HCT116 (cell line): ENCODE measurements around the gene TAF1L. TPM values are rescaled to one million over a fixed set of nuclear protein-coding genes. Genes with fewer than 3 reads are reported as not detected.

Experiments used
- ATAC-seq: fragments of 200-7000 bp; cut with Tn5 transposase; 2 replicates; pipeline ENCODE4 v1.9.1; 2020; ENCODE audit warnings: mild to moderate bottlenecking, moderate library complexity
- BruUV-seq: library from RNA; stranded (reverse); fragments of 400-500 nt; replicated peaks from 2 replicates; lab custom pipeline; 2021; lab: Mats Ljungman, UMichigan
- CTCF ChIA-PET: fragments of 300-600 bp; sonication (Branson Sonifier 250); formaldehyde crosslinking; loops from one replicate; lab custom pipeline; 2021; ENCODE audit warnings: antibody characterized with exemption; lab: Charles Lee
- POLR2A ChIA-PET: fragments of 300-600, 350-600 bp; sonication (Branson Sonifier 250); formaldehyde crosslinking; loops from one replicate; lab custom pipeline; 2021; ENCODE audit warnings: antibody characterized with exemption; lab: Charles Lee
- RAD21 ChIA-PET, 2 experiments: fragments of 300-600 bp; sonication (Branson Sonifier 250); formaldehyde crosslinking; loops; one replicate each; lab custom pipeline; 2023; ENCODE audit warnings: low total read pairs in 2 of 2; ENCODE audit not compliant: uncharacterized antibody in 2 of 2, unreplicated experiment in 2 of 2, low non-redundant PET in 1 of 2; lab: Charles Lee
- DNase-seq: peaks from one replicate; pipeline ENCODE4 v3.0.0-alpha.2; 2010; ENCODE audit warnings: low read depth, low spot score
- H2AFZ ChIP-seq: fragments of 200-600 bp; shearing (Covaris generic), sonication (generic); 2 replicates; pipeline ENCODE4 v1.6.1; 2017; ENCODE audit warnings: low read depth, mixed run types, mixed read lengths, antibody characterized with exemption, low read length; ENCODE audit not compliant: poor library complexity, severe bottlenecking
- H3K27ac ChIP-seq: 2 replicates; pipeline ENCODE4 v1.5.1; 2012; ENCODE audit warnings: low read depth, low read length
- H3K27me3 ChIP-seq: fragments of 200-600 bp; sonication (generic); 2 replicates; pipeline ENCODE4 v1.6.1; 2016; ENCODE audit warnings: mixed run types, low read length, mixed read lengths; ENCODE audit not compliant: insufficient read depth
- H3K36me3 ChIP-seq, 2 experiments: fragments of 200-500 bp in 1 of 2; fragments of 200-600 bp in 1 of 2; sonication (Bioruptor generic) in 1 of 2; sonication (generic) in 1 of 2; 2 replicates each; pipeline versions ENCODE4 v1.5.1 to v1.6.1; 2014 to 2016; ENCODE audit warnings: low read length in 2 of 2, inconsistent platforms in 1 of 2, mixed read lengths in 1 of 2, mixed run types in 1 of 2; ENCODE audit not compliant: insufficient read depth in 2 of 2, control insufficient read depth in 1 of 2
- H3K4me1 ChIP-seq, 2 experiments: fragments of 200-600 bp in 1 of 2; sonication (generic) in 1 of 2; 2 replicates each; pipeline versions ENCODE4 v1.5.1 to v1.6.1; 2012 to 2017; ENCODE audit warnings: low read length in 2 of 2, inconsistent platforms in 1 of 2, mild to moderate bottlenecking in 1 of 2, mixed read lengths in 1 of 2, mixed run types in 1 of 2, moderate library complexity in 1 of 2; ENCODE audit not compliant: insufficient read depth in 2 of 2, control insufficient read depth in 1 of 2
- H3K4me2 ChIP-seq: fragments of 200-600 bp; sonication (generic); 2 replicates; pipeline ENCODE4 v1.6.1; 2017; ENCODE audit warnings: mixed run types, low read length, mixed read lengths
- H3K4me3 ChIP-seq, 2 experiments: fragments of 200-600 bp in 1 of 2; sonication (generic) in 1 of 2; replicated peaks in 1 of 2; 2 replicates each; pipeline ENCODE4 v1.5.1; 2011 to 2016; ENCODE audit warnings: low read length in 2 of 2, control low read depth in 1 of 2, low read depth in 1 of 2, mild to moderate bottlenecking in 1 of 2, mixed read lengths in 1 of 2, mixed run types in 1 of 2
- H3K79me2 ChIP-seq: fragments of 200-600 bp; sonication (generic); 2 replicates; pipeline ENCODE4 v1.6.1; 2017; ENCODE audit warnings: mild to moderate bottlenecking, mixed run types, low read length, moderate library complexity, mixed read lengths; ENCODE audit not compliant: insufficient read depth
- H3K9ac ChIP-seq: fragments of 200-600 bp; sonication (generic); 2 replicates; pipeline ENCODE4 v1.6.1; 2016; ENCODE audit warnings: low read length, mixed read lengths
- H3K9me2 ChIP-seq: fragments of 200-600 bp; sonication (generic), shearing (Covaris generic); 2 replicates; pipeline ENCODE4 v1.6.1; 2017; ENCODE audit warnings: mixed run types, mild to moderate bottlenecking, moderate library complexity; ENCODE audit not compliant: insufficient read depth
- H3K9me3 ChIP-seq, 2 experiments: fragments of 200-500 bp in 1 of 2; fragments of 200-600 bp in 1 of 2; sonication (Bioruptor generic) in 1 of 2; sonication (generic) in 1 of 2; 2 replicates each; pipeline ENCODE4 v1.6.1; 2014 to 2017; ENCODE audit warnings: low read length in 2 of 2, mixed read lengths in 2 of 2, inconsistent platforms in 1 of 2, low read depth in 1 of 2, mild to moderate bottlenecking in 1 of 2, mixed run types in 1 of 2, moderate library complexity in 1 of 2; ENCODE audit not compliant: control insufficient read depth in 1 of 2, insufficient read depth in 1 of 2
- H4K20me1 ChIP-seq: fragments of 200-600 bp; sonication (generic), shearing (Covaris generic); 2 replicates; pipeline ENCODE4 v1.6.1; 2017; ENCODE audit warnings: mixed run types, mild to moderate bottlenecking, moderate library complexity; ENCODE audit not compliant: insufficient read depth
- CEBPB ChIP-seq: IDR thresholded peaks from 2 replicates; pipeline ENCODE4 v1.6.1; 2012; ENCODE audit warnings: low read depth
- JUND ChIP-seq: IDR thresholded peaks from 2 replicates; pipeline ENCODE4 v1.6.1; 2012
- POLR2AphosphoS5 ChIP-seq: IDR thresholded peaks from 2 replicates; pipeline ENCODE4 v1.6.1; 2011; ENCODE audit warnings: mild to moderate bottlenecking, low read depth, low read length, moderate library complexity
- SIN3A ChIP-seq: IDR thresholded peaks from 2 replicates; pipeline ENCODE4 v1.6.1; 2012; ENCODE audit warnings: low read depth
- SP1 ChIP-seq: IDR thresholded peaks from 2 replicates; pipeline ENCODE4 v1.6.1; 2012; ENCODE audit warnings: low read depth
- TCF7L2 ChIP-seq: IDR thresholded peaks from 2 replicates; pipeline ENCODE4 v1.7.0; 2011; ENCODE audit warnings: borderline replicate concordance, inconsistent platforms; ENCODE audit not compliant: insufficient read depth, insufficient read length; ENCODE audit errors: extremely low read depth
- ZFX ChIP-seq: fragments of 450-650 bp; IDR thresholded peaks from 2 replicates; pipeline ENCODE4 v1.6.1; 2017
- intact Hi-C: fragments of 100-400 bp; cut with micrococcal nuclease; formaldehyde crosslinking; loops from 2 replicates; pipeline ENCODE4 v1.10.0; 2022
- total RNA-seq: library from RNA; stranded (reverse); gene quantifications from one replicate; pipeline ENCODE4 v1.2.1, GENCODE V29; 2021; ENCODE audit not compliant: unreplicated experiment
- TF ChIP-seq, protein P1 (sequence below): IDR thresholded peaks from 2 replicates; pipeline ENCODE4 v1.6.1; 2012; ENCODE audit warnings: low read depth
- TF ChIP-seq, protein P2 (sequence below), 3 experiments: fragments of 200-600 bp in 1 of 3; sonication (generic) in 1 of 3; IDR thresholded peaks in 2 of 3; conservative IDR thresholded peaks in 1 of 3; 2 replicates each; pipeline ENCODE4 v1.5.1; 2012 to 2017; ENCODE audit warnings: low read depth in 2 of 3, low read length in 2 of 3, antibody characterized with exemption in 1 of 3, borderline replicate concordance in 1 of 3, control low read depth in 1 of 3, mild to moderate bottlenecking in 1 of 3, mixed read lengths in 1 of 3, mixed run types in 1 of 3, moderate library complexity in 1 of 3; ENCODE audit not compliant: insufficient read depth in 1 of 3
- TF ChIP-seq, protein P3 (sequence below): IDR thresholded peaks from 2 replicates; pipeline ENCODE4 v1.6.1; 2012
- TF ChIP-seq, protein P4 (sequence below): IDR thresholded peaks from 2 replicates; pipeline ENCODE4 v1.6.1; 2011; ENCODE audit warnings: mild to moderate bottlenecking, low read length, moderate library complexity; ENCODE audit not compliant: insufficient replicate concordance; ENCODE audit errors: extremely low read depth
- TF ChIP-seq, protein P5 (sequence below): IDR thresholded peaks from 2 replicates; pipeline ENCODE4 v1.6.1; 2012

Gene TAF1L
- total RNA-seq, 1 experiment from 2014 or later, result not detected

DNA sequence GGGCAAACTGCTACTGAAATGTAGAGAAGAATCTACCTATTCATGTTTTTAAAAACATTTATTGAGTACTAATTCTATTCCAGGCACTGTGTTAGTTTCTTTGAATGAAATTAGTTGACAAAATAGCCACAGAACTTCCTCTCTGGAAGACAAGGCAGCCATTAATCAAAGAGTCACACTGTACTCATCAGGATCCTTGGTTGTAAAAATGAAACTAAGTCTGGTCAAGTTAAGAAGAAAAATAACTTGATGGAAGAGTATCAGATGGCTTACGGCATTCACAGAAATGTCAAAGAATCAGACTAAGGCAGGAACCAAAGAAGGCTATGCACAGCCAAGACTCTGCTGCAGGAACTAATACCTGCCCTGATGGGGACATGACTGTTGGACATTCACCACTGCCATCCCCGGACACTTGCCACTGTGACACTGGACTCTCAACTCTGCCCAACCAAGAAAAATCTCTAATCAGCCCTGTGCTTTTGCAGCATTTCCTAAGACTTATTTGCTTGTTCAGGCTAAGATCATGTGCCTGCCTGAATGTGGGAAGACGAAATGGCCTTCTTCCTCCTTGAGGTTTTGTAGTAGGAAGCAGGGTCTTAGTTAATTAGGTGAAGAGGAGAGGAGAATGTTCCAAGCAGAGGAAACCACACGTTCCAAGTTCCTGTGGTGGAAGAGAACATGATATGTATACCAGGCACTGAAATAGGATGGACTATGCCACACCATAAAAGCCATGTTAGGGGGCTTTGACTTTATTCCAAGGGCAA is 39.2 kb downstream of the TAF1L start:
- TF ChIP-seq, protein P1, sequence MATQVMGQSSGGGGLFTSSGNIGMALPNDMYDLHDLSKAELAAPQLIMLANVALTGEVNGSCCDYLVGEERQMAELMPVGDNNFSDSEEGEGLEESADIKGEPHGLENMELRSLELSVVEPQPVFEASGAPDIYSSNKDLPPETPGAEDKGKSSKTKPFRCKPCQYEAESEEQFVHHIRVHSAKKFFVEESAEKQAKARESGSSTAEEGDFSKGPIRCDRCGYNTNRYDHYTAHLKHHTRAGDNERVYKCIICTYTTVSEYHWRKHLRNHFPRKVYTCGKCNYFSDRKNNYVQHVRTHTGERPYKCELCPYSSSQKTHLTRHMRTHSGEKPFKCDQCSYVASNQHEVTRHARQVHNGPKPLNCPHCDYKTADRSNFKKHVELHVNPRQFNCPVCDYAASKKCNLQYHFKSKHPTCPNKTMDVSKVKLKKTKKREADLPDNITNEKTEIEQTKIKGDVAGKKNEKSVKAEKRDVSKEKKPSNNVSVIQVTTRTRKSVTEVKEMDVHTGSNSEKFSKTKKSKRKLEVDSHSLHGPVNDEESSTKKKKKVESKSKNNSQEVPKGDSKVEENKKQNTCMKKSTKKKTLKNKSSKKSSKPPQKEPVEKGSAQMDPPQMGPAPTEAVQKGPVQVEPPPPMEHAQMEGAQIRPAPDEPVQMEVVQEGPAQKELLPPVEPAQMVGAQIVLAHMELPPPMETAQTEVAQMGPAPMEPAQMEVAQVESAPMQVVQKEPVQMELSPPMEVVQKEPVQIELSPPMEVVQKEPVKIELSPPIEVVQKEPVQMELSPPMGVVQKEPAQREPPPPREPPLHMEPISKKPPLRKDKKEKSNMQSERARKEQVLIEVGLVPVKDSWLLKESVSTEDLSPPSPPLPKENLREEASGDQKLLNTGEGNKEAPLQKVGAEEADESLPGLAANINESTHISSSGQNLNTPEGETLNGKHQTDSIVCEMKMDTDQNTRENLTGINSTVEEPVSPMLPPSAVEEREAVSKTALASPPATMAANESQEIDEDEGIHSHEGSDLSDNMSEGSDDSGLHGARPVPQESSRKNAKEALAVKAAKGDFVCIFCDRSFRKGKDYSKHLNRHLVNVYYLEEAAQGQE, result no peak
- TF ChIP-seq, protein P2, sequence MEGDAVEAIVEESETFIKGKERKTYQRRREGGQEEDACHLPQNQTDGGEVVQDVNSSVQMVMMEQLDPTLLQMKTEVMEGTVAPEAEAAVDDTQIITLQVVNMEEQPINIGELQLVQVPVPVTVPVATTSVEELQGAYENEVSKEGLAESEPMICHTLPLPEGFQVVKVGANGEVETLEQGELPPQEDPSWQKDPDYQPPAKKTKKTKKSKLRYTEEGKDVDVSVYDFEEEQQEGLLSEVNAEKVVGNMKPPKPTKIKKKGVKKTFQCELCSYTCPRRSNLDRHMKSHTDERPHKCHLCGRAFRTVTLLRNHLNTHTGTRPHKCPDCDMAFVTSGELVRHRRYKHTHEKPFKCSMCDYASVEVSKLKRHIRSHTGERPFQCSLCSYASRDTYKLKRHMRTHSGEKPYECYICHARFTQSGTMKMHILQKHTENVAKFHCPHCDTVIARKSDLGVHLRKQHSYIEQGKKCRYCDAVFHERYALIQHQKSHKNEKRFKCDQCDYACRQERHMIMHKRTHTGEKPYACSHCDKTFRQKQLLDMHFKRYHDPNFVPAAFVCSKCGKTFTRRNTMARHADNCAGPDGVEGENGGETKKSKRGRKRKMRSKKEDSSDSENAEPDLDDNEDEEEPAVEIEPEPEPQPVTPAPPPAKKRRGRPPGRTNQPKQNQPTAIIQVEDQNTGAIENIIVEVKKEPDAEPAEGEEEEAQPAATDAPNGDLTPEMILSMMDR (IDR thresholded peaks at IDR 0.05 in 2 of 3, conservative IDR thresholded peaks at IDR 0.05 in 1 of 3; ENCODE audit: borderline replicate concordance in 1 of 3, insufficient read depth in 1 of 3, low read depth in 2 of 3, low read length in 2 of 3), result no peak
- TF ChIP-seq, protein P3, sequence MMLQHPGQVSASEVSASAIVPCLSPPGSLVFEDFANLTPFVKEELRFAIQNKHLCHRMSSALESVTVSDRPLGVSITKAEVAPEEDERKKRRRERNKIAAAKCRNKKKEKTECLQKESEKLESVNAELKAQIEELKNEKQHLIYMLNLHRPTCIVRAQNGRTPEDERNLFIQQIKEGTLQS, result no peak
- TF ChIP-seq, protein P4, sequence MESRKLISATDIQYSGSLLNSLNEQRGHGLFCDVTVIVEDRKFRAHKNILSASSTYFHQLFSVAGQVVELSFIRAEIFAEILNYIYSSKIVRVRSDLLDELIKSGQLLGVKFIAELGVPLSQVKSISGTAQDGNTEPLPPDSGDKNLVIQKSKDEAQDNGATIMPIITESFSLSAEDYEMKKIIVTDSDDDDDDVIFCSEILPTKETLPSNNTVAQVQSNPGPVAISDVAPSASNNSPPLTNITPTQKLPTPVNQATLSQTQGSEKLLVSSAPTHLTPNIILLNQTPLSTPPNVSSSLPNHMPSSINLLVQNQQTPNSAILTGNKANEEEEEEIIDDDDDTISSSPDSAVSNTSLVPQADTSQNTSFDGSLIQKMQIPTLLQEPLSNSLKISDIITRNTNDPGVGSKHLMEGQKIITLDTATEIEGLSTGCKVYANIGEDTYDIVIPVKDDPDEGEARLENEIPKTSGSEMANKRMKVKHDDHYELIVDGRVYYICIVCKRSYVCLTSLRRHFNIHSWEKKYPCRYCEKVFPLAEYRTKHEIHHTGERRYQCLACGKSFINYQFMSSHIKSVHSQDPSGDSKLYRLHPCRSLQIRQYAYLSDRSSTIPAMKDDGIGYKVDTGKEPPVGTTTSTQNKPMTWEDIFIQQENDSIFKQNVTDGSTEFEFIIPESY, result no peak
- TF ChIP-seq CEBPB (no peak), TCF7L2 (no peak), JUND (no peak), POLR2AphosphoS5 (no peak), SP1 (no peak), SIN3A (no peak), ZFX (no peak)
- TF ChIP-seq, protein P5, sequence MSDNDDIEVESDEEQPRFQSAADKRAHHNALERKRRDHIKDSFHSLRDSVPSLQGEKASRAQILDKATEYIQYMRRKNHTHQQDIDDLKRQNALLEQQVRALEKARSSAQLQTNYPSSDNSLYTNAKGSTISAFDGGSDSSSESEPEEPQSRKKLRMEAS, result no peak
- TF ChIP-seq, all 23 proteins: peak for 0
- Histone ChIP-seq H2AFZ (no peak overlapping the region), H3K27ac (no peak overlapping the region), H3K9ac (no peak overlapping the region), H3K4me3 (no peak overlapping the region), H3K9me2 (no peaks in the 10 kb centered on the region), H3K9me3 (no peaks in the 10 kb centered on the region), H3K36me3 (no peaks in the 10 kb centered on the region), H3K4me1 (no peaks in the 10 kb centered on the region), H4K20me1 (no peaks in the 10 kb centered on the region), H3K4me2 (no peak overlapping the region), H3K79me2 (no peaks in the 10 kb centered on the region), H3K27me3 (no peaks in the 10 kb centered on the region)
- DNase-seq (no peak), ATAC-seq (no peak)
- intact Hi-C loops, result no loop called here
- ChIA-PET CTCF (interaction anchor here (1.2 to 1.5 kb wide), 2 partner anchors 15 to 217 kb away, joined by 4 read pairs; no protein-coding TSS in a partner anchor), POLR2A (no interaction called here), RAD21 (no interaction called here)
- no TSS peak for BruUV-seq
